Astrocyte (in vitro differentiated cells and primary cell): Measurements from ENCODE around the gene PDE4DIP. TPM values are rescaled to one million over a fixed set of nuclear protein-coding genes. Genes with fewer than 3 reads are reported as not detected.
"Not testable (repeated sequence)": the region's sequence is repeated elsewhere in the genome, so short reads cannot be mapped to it uniquely, and the experiment has no call there.

Source experiments
- DNase-seq: peaks from one replicate; pipeline ENCODE4 v3.0.0-alpha.2; 2010; ENCODE audit warnings: low read depth
- FAIRE-seq: peaks from 2 replicates; lab custom pipeline; 2011; peaks lifted over from hg19 to GRCh38; lab: Jason Lieb, UNC
- H2AFZ ChIP-seq: 2 replicates; pipeline ENCODE4 v1.6.0; 2012; ENCODE audit warnings: low read depth, low read length, inconsistent platforms
- H3K27ac ChIP-seq: 2 replicates; pipeline ENCODE4 v1.5.1; 2011; ENCODE audit warnings: low read depth, low read length, inconsistent platforms
- H3K27me3 ChIP-seq: 2 replicates; pipeline ENCODE4 v1.6.0; 2011; ENCODE audit warnings: low read length, inconsistent platforms; ENCODE audit not compliant: insufficient read depth
- H3K36me3 ChIP-seq: 2 replicates; pipeline ENCODE4 v1.5.1; 2011; ENCODE audit warnings: low read length, inconsistent platforms; ENCODE audit not compliant: insufficient read depth
- H3K4me1 ChIP-seq: 2 replicates; pipeline ENCODE4 v1.5.1; 2011; ENCODE audit warnings: low read length, inconsistent platforms; ENCODE audit not compliant: insufficient read depth
- H3K4me2 ChIP-seq: 2 replicates; pipeline ENCODE4 v1.6.0; 2012; ENCODE audit warnings: low read length, inconsistent platforms
- H3K4me3 ChIP-seq: 2 replicates; pipeline ENCODE4 v1.5.1; 2011; ENCODE audit warnings: low read depth, mild to moderate bottlenecking, low read length, inconsistent platforms; ENCODE audit not compliant: insufficient read depth
- H3K79me2 ChIP-seq: 2 replicates; pipeline ENCODE4 v1.6.0; 2012; ENCODE audit warnings: mild to moderate bottlenecking, low read length, inconsistent platforms; ENCODE audit not compliant: insufficient read depth
- H3K9ac ChIP-seq: 2 replicates; pipeline ENCODE4 v1.6.0; 2012; ENCODE audit warnings: mild to moderate bottlenecking, low read length, inconsistent platforms
- H3K9me3 ChIP-seq: 2 replicates; pipeline ENCODE4 v1.5.1; 2012; ENCODE audit warnings: low read depth, mild to moderate bottlenecking, low read length, inconsistent platforms; ENCODE audit not compliant: insufficient read depth
- H4K20me1 ChIP-seq: 2 replicates; pipeline ENCODE4 v1.6.0; 2012; ENCODE audit warnings: low read length, inconsistent platforms; ENCODE audit not compliant: insufficient read depth
- H3K27ac Mint-ChIP-seq: one replicate; pipeline ENCODE4 v1.8.0; 2021; ENCODE audit warnings: mild to moderate bottlenecking, mixed read lengths; ENCODE audit not compliant: unreplicated experiment
- H3K27me3 Mint-ChIP-seq: one replicate; pipeline ENCODE4 v1.8.0; 2021; ENCODE audit warnings: low read depth, mixed read lengths; ENCODE audit not compliant: unreplicated experiment
- H3K36me3 Mint-ChIP-seq: one replicate; pipeline ENCODE4 v1.8.0; 2021; ENCODE audit warnings: low read depth, mixed read lengths; ENCODE audit not compliant: unreplicated experiment
- H3K4me1 Mint-ChIP-seq: one replicate; pipeline ENCODE4 v1.8.0; 2021; ENCODE audit warnings: low read depth, mixed read lengths; ENCODE audit not compliant: unreplicated experiment
- H3K4me3 Mint-ChIP-seq: one replicate; pipeline ENCODE4 v1.8.0; 2021; ENCODE audit warnings: mild to moderate bottlenecking, moderate library complexity, mixed read lengths; ENCODE audit not compliant: unreplicated experiment
- H3K9me3 Mint-ChIP-seq: one replicate; pipeline ENCODE4 v1.8.0; 2021; ENCODE audit warnings: mild to moderate bottlenecking, mixed read lengths; ENCODE audit not compliant: unreplicated experiment
- total RNA-seq: library from RNA; stranded (reverse); gene quantifications from 2 replicates; pipeline ENCODE4 v1.2.1, GENCODE V29; 2021

The PDE4DIP gene
- total RNA-seq, 1 donor from 2014 or later: 41.6 TPM

DNA sequence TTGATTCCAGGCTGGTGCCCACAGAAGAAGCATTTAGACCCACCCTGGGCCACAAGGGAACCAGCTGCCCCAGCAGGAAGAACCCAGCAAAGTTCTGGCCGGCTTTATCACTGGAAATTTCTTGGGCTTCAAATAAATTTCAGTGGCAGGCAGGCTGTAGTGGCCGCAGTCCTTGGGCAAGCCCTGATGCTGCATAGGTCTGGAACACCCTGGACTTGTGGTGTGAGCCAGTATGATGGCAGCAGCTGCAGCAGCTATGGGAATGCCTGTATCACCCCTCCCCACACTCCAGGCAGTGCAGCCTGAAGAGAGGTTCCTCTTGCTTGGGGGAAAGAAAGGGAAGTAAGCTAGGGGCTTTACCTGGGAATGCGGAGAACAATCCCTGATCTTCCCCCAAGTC lies 189.7 kb downstream of the PDE4DIP start:
- H3K4me1 Mint-ChIP-seq, H3K4me3 Mint-ChIP-seq, H3K27me3 Mint-ChIP-seq, H3K9ac ChIP-seq, H4K20me1 ChIP-seq, H2AFZ ChIP-seq, H3K79me2 ChIP-seq, H3K27ac Mint-ChIP-seq, FAIRE-seq, H3K36me3 Mint-ChIP-seq, H3K4me1 ChIP-seq, H3K9me3 Mint-ChIP-seq, H3K4me2 ChIP-seq, H3K27ac ChIP-seq, H3K36me3 ChIP-seq, H3K9me3 ChIP-seq, H3K4me3 ChIP-seq, DNase-seq, H3K27me3 ChIP-seq: not testable (repeated sequence)

DNA sequence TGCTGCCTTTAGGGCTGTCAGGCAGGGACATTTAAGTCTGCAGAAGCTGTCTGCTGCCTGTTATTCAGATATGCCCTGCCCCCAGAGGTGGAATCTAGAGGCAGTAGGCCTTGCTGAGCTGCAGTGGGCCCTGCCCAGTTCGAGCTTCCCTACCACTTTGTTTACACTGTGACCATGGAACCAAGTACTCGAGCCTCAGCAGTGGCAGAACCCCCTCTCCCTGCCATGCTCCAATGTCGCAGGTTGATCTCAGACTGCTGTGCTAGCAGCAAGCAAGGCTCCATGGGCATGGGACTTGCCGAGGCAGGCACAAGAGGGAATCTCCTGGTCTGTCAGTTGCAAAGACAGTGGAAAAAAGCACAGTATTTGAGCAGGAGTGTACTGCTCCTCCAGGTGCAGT lies 198.8 kb downstream of the PDE4DIP start:
- not testable (repeated sequence) for H3K9me3 Mint-ChIP-seq, H3K79me2 ChIP-seq, H3K27ac ChIP-seq, H3K36me3 Mint-ChIP-seq, H3K4me1 Mint-ChIP-seq, H3K27me3 ChIP-seq, H3K36me3 ChIP-seq, H3K27me3 Mint-ChIP-seq, H3K4me2 ChIP-seq, H2AFZ ChIP-seq, H4K20me1 ChIP-seq, H3K9ac ChIP-seq, H3K4me3 Mint-ChIP-seq, H3K27ac Mint-ChIP-seq, H3K9me3 ChIP-seq, DNase-seq, FAIRE-seq, H3K4me1 ChIP-seq, H3K4me3 ChIP-seq

DNA sequence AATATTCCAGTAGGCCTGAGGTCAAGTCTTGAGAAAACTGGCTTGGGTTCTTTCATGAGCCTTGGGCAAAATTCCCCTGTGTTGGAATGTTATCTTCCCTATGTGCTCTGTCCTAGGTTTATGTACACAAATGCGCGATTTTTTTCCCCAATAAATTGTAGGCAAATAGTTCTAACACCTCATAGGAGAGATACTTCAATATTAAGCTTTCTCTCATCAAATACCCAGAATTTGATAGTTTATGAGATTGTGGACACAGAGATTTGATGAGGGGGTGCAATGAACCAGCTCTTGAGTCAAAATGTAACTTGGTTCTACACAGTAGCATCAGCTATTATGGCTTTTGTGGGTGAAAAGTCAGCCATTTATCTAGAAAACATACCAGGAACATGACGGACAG lies 220.4 kb downstream of the PDE4DIP start:
- DNase-seq, H3K9me3 Mint-ChIP-seq, H3K36me3 ChIP-seq, H3K27me3 ChIP-seq, FAIRE-seq, H3K27ac Mint-ChIP-seq, H3K4me3 Mint-ChIP-seq, H3K27me3 Mint-ChIP-seq, H3K79me2 ChIP-seq, H3K36me3 Mint-ChIP-seq, H3K4me1 ChIP-seq, H3K4me3 ChIP-seq, H2AFZ ChIP-seq, H3K27ac ChIP-seq, H4K20me1 ChIP-seq, H3K9ac ChIP-seq, H3K4me1 Mint-ChIP-seq, H3K9me3 ChIP-seq, H3K4me2 ChIP-seq: not testable (repeated sequence)

DNA sequence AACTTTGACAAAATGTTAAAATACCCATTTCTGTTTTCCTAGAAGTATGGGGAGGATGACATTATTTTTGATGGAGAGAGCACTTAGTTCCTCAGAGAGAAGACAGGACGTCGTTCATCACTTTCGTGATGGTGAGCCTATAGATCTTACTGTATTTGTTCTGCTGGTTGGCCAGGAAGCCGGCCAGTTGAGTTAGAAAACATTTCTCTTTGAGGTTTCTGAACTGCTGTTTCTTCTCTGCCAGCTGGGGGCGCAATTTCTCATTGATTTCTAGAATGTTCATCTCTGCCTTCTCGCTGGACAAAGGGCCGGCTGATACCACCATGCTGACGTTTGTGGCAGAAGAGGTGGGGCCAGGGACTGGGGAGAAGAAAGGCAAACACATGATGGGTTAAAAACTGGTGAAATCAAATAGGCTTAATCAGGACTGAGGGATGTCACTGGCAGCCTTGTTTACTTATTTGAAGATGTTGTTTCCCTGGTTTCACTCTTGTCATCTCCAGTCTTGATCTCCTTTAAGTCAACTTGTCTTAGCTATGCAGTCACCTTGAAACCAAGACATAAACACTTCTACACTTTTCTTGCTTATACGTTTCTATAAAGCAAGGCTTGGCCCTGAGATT lies 231.4 kb downstream of the PDE4DIP start:
- not testable (repeated sequence) for H3K9me3 ChIP-seq, H3K36me3 Mint-ChIP-seq, H3K27me3 ChIP-seq, FAIRE-seq, H3K79me2 ChIP-seq, H3K4me2 ChIP-seq, H4K20me1 ChIP-seq, H3K27me3 Mint-ChIP-seq, H3K4me1 Mint-ChIP-seq, H3K4me3 ChIP-seq, H3K36me3 ChIP-seq, DNase-seq, H3K27ac Mint-ChIP-seq, H3K27ac ChIP-seq, H2AFZ ChIP-seq, H3K9ac ChIP-seq, H3K9me3 Mint-ChIP-seq, H3K4me1 ChIP-seq, H3K4me3 Mint-ChIP-seq

Other genes with a start within 250 kb of the PDE4DIP start
- gene NBPF14, start 248.4 kb upstream of the PDE4DIP start, total RNA-seq: 41.3 and 44.2 TPM in 2 replicates
- 0.79 and 1.2 TPM in 2 replicates for gene NUDT4B, start 95.7 kb upstream of the PDE4DIP start, total RNA-seq